Heart left ventricle (tissue), 13 donors: ENCODE data around the gene HTRA3.

Source experiments
- CTCF ChIP-seq, 12 donors: fragments of 200-600 bp; sonication (generic) in 4 of 12; IDR thresholded peaks; one replicate each; pipeline versions ENCODE4 v1.5.0 to v1.8.0; 2018 to 2022; ENCODE audit warnings: antibody characterized with exemption in 12 of 12, mild to moderate bottlenecking in 5 of 12
- POLR2A ChIP-seq, 2 donors: fragments of 450-650 bp; IDR thresholded peaks; one replicate each; pipeline ENCODE4 v1.6.1; 2017; ENCODE audit warnings: antibody characterized with exemption in 2 of 2, mild to moderate bottlenecking in 2 of 2, moderate library complexity in 2 of 2
- donor health status: ischemic (EF 13 %, LVEDD 7.1; RV severe dilation, severe dysfunction).
- donor health status: DM: no; HTN: yes; CAD: no.
- donor health status: DM: no; HTN: no; CAD: no.
- donor health status: ischemic (EF 25% LVEDD 6.9; RV normal size, moderate dysfunction).
- donor health status: ischemic (EF 25% LVEDD 5.7; RV mildly dilated, moderate dysfunction).
- donor health status: ischemic (EF 35%, LVEDD 5.7; RV mildly dilated, moderate dysfunction).
- donor health status: nonischemic (EF 11% LVEDD 7.7; RV severe dilation, severe dysfunction).
- donor health status: DM: yes; HTN: yes; CAD: no.
- donor health status: PGD.
- donor health status: ischemic (EF 29% LVEDD 5.4; RV normal size, mild dysfunction).
- donor health status: nonischemic (EF 23%, LVEDD 6.1; RV moderate dilation, normal function).

DNA sequence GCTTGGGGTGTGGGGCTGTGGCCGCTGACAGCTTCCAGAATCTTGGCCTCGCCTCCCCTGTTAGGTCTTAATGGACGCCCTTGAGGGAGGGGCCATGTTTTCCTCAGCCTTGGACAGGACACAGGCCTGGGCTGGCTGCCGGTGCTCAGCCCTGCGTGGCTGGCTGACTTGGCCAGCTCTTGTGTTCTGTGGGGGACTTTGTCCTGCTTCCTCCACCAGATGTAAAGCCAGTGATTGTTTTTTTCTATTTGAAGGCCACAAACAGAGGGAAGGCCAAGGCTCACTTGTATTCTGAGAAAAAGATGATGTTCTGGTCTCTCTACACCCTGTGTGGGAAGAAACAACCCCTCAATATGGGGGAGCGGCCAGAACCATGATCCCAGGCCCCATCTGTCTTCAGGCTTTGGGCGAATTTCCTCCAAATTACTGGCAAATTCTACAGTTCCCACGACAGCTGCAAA, 71.3 kb downstream of the HTRA3 start:
- TF ChIP-seq CTCF (IDR thresholded peaks at IDR 0.05) = no peak
- TF ChIP-seq POLR2A (IDR thresholded peaks at IDR 0.05) = no peak
